A549 (cell line): ENCODE measurements around the gene HSPBAP1. TPM values are rescaled to one million over a fixed set of nuclear protein-coding genes. Genes with fewer than 3 reads are reported as not detected.

Experiments
- ATAC-seq, 2 experiments: fragments of 200-7000 bp in 1 of 2; fragments of >200 bp in 1 of 2; cut with Nextera tagmentation in 1 of 2; cut with Tn5 transposase in 1 of 2; 3 replicates each; pipeline versions ENCODE4 v1.8.0 to v1.9.1; 2018 to 2020; ENCODE audit warnings: mild to moderate bottlenecking in 1 of 2, moderate library complexity in 1 of 2
- CTCF ChIA-PET: fragments of 300-600 bp; sonication (Branson Sonifier 250); formaldehyde crosslinking; extraction: SDS; loops from one replicate; lab custom pipeline; 2021; ENCODE audit warnings: antibody characterized with exemption, inconsistent platforms; lab: Yijun Ruan, JAX
- POLR2A ChIA-PET: fragments of 350-600 bp; formaldehyde crosslinking; extraction: SDS; loops from one replicate; lab custom pipeline; 2021; ENCODE audit warnings: antibody characterized with exemption, inconsistent platforms; lab: Yijun Ruan, JAX
- DNase-seq, 2 experiments: peaks; one replicate each; pipeline versions ENCODE4 v3.0.0 to v3.0.0-alpha.2; 2011 to 2016; ENCODE audit warnings: low read depth in 1 of 2, low spot score in 1 of 2
- FAIRE-seq: peaks from 2 replicates; lab custom pipeline; 2011; peaks lifted over from hg19 to GRCh38; lab: Jason Lieb, UNC
- H3K27ac ChIP-seq, 2 experiments: fragments of >200 bp; sonication (Bioruptor Twin); formaldehyde crosslinking; 3 replicates each; pipeline ENCODE4 v1.5.1; 2016 to 2017
- H3K4me1 ChIP-seq: fragments of >200 bp; sonication (Bioruptor Twin); formaldehyde crosslinking; 3 replicates; pipeline ENCODE4 v1.6.1; 2016
- H3K4me2 ChIP-seq: fragments of >200 bp; sonication (Bioruptor Twin); formaldehyde crosslinking; 3 replicates; pipeline ENCODE4 v1.6.1; 2016
- H3K4me3 ChIP-seq: fragments of >200 bp; sonication (Bioruptor Twin); formaldehyde crosslinking; 3 replicates; pipeline ENCODE4 v1.5.1; 2016
- H3K9me3 ChIP-seq: fragments of >200 bp; sonication (Bioruptor Twin); formaldehyde crosslinking; 3 replicates; pipeline ENCODE4 v1.6.1; 2016
- ATOH8 ChIP-seq: fragments of 250-450 bp; sonication (Bioruptor Pico); IDR thresholded peaks from 2 replicates; pipeline ENCODE4 v1.5.0; 2020; ENCODE audit warnings: low read depth, mild to moderate bottlenecking, moderate library complexity
- BHLHE40 ChIP-seq: IDR thresholded peaks from 2 replicates; pipeline ENCODE4 v1.6.1; 2012; ENCODE audit warnings: low read depth, low read length, inconsistent platforms
- CBX8 ChIP-seq: fragments of 200-600 bp; sonication (generic); IDR thresholded peaks from 2 replicates; pipeline ENCODE4 v1.6.1; 2016
- CEBPB ChIP-seq, 2 experiments: fragments of >200 bp in 1 of 2; sonication (Bioruptor Twin) in 1 of 2; formaldehyde crosslinking in 1 of 2; IDR thresholded peaks; 2 replicates each; pipeline ENCODE4 v1.6.1; 2012 to 2016
- EHF ChIP-seq: fragments of 250-450 bp; sonication (Bioruptor Pico); IDR thresholded peaks from 2 replicates; pipeline ENCODE4 v1.5.0; 2020; ENCODE audit warnings: mild to moderate bottlenecking
- EP300 ChIP-seq, 2 experiments: fragments of >200 bp; sonication (Bioruptor Twin); formaldehyde crosslinking; IDR thresholded peaks; 2 replicates in 1 of 2; 3 replicates in 1 of 2; pipeline ENCODE4 v1.6.1; 2016 to 2017
- FOXS1 ChIP-seq: fragments of 250-450 bp; sonication (Bioruptor Pico); IDR thresholded peaks from 2 replicates; pipeline ENCODE4 v1.5.0; 2020; ENCODE audit warnings: mild to moderate bottlenecking, moderate library complexity
- HDAC2 ChIP-seq: fragments of 200-600 bp; sonication (generic); IDR thresholded peaks from 2 replicates; pipeline ENCODE4 v1.6.1; 2016
- HEYL ChIP-seq: fragments of 250-450 bp; sonication (Bioruptor Pico); IDR thresholded peaks from 2 replicates; pipeline ENCODE4 v1.8.0; 2021; ENCODE audit warnings: mild to moderate bottlenecking, moderate library complexity
- HOXA7 ChIP-seq: fragments of 250-450 bp; sonication (Bioruptor Pico); IDR thresholded peaks from 2 replicates; pipeline ENCODE4 v1.5.0; 2020; ENCODE audit warnings: mild to moderate bottlenecking, moderate library complexity
- HOXB13 ChIP-seq: fragments of 250-450 bp; sonication (Bioruptor Pico); IDR thresholded peaks from 2 replicates; pipeline ENCODE4 v1.5.0; 2020; ENCODE audit warnings: low read depth, mild to moderate bottlenecking, moderate library complexity
- JUN ChIP-seq, 2 experiments: fragments of >200 bp; sonication (Bioruptor Twin); formaldehyde crosslinking; IDR thresholded peaks; 2 replicates in 1 of 2; 3 replicates in 1 of 2; pipeline ENCODE4 v1.6.1; 2016 to 2017
- KDM1A ChIP-seq: fragments of 200-600 bp; sonication (generic); IDR thresholded peaks from 2 replicates; pipeline ENCODE4 v1.6.1; 2016; ENCODE audit warnings: low read depth, mild to moderate bottlenecking
- KDM5A ChIP-seq: fragments of 200-600 bp; sonication (generic); IDR thresholded peaks from 2 replicates; pipeline ENCODE4 v1.6.1; 2016; ENCODE audit warnings: antibody characterized with exemption, mild to moderate bottlenecking
- MAFK ChIP-seq: fragments of 450-650 bp; IDR thresholded peaks from 2 replicates; pipeline ENCODE4 v1.6.1; 2014; ENCODE audit not compliant: partially characterized antibody
- MAZ ChIP-seq: fragments of 150-350 bp; IDR thresholded peaks from 2 replicates; pipeline ENCODE4 v1.6.1; 2014; ENCODE audit warnings: antibody characterized with exemption, low read depth, low read length, borderline replicate concordance
- PHF8 ChIP-seq: fragments of 200-600 bp; sonication (generic); IDR thresholded peaks from 2 replicates; pipeline ENCODE4 v1.6.1; 2016; ENCODE audit warnings: low read depth, mild to moderate bottlenecking, antibody characterized with exemption, moderate library complexity, borderline replicate concordance
- POLR2AphosphoS2 ChIP-seq: conservative IDR thresholded peaks from 2 replicates; pipeline ENCODE4 v1.6.1; 2012; ENCODE audit warnings: low read length, improper control_type of control experiment, inconsistent platforms
- RAD21 ChIP-seq, 2 experiments: fragments of >200 bp in 1 of 2; sonication (Bioruptor Twin) in 1 of 2; formaldehyde crosslinking in 1 of 2; IDR thresholded peaks in 1 of 2; conservative IDR thresholded peaks in 1 of 2; 2 replicates in 1 of 2; 3 replicates in 1 of 2; pipeline ENCODE4 v1.6.1; 2012 to 2018; ENCODE audit warnings: inconsistent platforms in 1 of 2
- RARB ChIP-seq: fragments of 250-450 bp; sonication (Bioruptor Pico); IDR thresholded peaks from 2 replicates; pipeline ENCODE4 v1.8.0; 2021; ENCODE audit warnings: mild to moderate bottlenecking, moderate library complexity
- RFX5 ChIP-seq: fragments of 450-650 bp; IDR thresholded peaks from 2 replicates; pipeline ENCODE4 v1.7.1; 2014; ENCODE audit warnings: antibody characterized with exemption, mild to moderate bottlenecking, moderate library complexity
- RNF2 ChIP-seq: fragments of 200-600 bp; sonication (generic); IDR thresholded peaks from 2 replicates; pipeline ENCODE4 v1.6.1; 2016; ENCODE audit warnings: low read depth, mild to moderate bottlenecking, antibody characterized with exemption, moderate library complexity, borderline replicate concordance
- SMC3 ChIP-seq: fragments of >200 bp; sonication (Bioruptor Twin); formaldehyde crosslinking; IDR thresholded peaks from 3 replicates; pipeline ENCODE4 v1.6.1; 2018; ENCODE audit warnings: inconsistent platforms
- TP53 ChIP-seq: fragments of 250-450 bp; sonication (Bioruptor Pico); IDR thresholded peaks from 2 replicates; pipeline ENCODE4 v1.5.0; 2021; ENCODE audit warnings: mild to moderate bottlenecking, moderate library complexity
- ZC3H11A ChIP-seq: fragments of 450-650 bp; IDR thresholded peaks from 2 replicates; pipeline ENCODE4 v1.6.1; 2014; ENCODE audit warnings: antibody characterized with exemption, mild to moderate bottlenecking
- ZNF302 ChIP-seq: fragments of 250-450 bp; sonication (Bioruptor Pico); IDR thresholded peaks from 2 replicates; pipeline ENCODE4 v1.9.0; 2021; ENCODE audit warnings: inconsistent platforms, mild to moderate bottlenecking, moderate library complexity
- WGBS: methylation state at CpG from one replicate; pipeline ENCODE4 v1.1.6; 2017; ENCODE audit errors: missing lambda C conversion rate; 5-methylcytosine and 5-hydroxymethylcytosine counted together
- polyA plus RNA-seq, 4 experiments: library from polyadenylated mRNA; depleted of rRNA in 3 of 4; stranded (reverse); fragments of >200 nt; fragmentation: RNase III in 1 of 4; extraction: RNeasy Plus Mini Kit Qiagen cat#74134 plus additional on column Dnase treatment in 1 of 4; gene quantifications; 2 replicates in 3 of 4; 3 replicates in 1 of 4; pipeline ENCODE4 v1.2.3, GENCODE V29; 2011 to 2017
- TF ChIP-seq, protein P1 (sequence below): fragments of 450-650 bp; IDR thresholded peaks from 2 replicates; pipeline ENCODE4 v1.6.1; 2014; ENCODE audit warnings: antibody characterized with exemption
- TF ChIP-seq, protein P2 (sequence below): fragments of 250-450 bp; sonication (Bioruptor Pico); IDR thresholded peaks from 2 replicates; pipeline ENCODE4 v1.5.0; 2021; ENCODE audit warnings: mild to moderate bottlenecking, moderate library complexity, borderline replicate concordance
- TF ChIP-seq, protein P3 (sequence below): IDR thresholded peaks from 2 replicates; pipeline ENCODE4 v1.6.1; 2012; ENCODE audit warnings: low read depth, borderline replicate concordance
- TF ChIP-seq, protein P4 (sequence below): fragments of 150-350 bp; IDR thresholded peaks from 2 replicates; pipeline ENCODE4 v1.6.1; 2014; ENCODE audit warnings: low read depth, mild to moderate bottlenecking, low read length

HSPBAP1 gene
- polyA plus RNA-seq, 2 of the 4 experiments (the other 2 are of a cell fraction), result 6.3 to 9.2 TPM

DNA sequence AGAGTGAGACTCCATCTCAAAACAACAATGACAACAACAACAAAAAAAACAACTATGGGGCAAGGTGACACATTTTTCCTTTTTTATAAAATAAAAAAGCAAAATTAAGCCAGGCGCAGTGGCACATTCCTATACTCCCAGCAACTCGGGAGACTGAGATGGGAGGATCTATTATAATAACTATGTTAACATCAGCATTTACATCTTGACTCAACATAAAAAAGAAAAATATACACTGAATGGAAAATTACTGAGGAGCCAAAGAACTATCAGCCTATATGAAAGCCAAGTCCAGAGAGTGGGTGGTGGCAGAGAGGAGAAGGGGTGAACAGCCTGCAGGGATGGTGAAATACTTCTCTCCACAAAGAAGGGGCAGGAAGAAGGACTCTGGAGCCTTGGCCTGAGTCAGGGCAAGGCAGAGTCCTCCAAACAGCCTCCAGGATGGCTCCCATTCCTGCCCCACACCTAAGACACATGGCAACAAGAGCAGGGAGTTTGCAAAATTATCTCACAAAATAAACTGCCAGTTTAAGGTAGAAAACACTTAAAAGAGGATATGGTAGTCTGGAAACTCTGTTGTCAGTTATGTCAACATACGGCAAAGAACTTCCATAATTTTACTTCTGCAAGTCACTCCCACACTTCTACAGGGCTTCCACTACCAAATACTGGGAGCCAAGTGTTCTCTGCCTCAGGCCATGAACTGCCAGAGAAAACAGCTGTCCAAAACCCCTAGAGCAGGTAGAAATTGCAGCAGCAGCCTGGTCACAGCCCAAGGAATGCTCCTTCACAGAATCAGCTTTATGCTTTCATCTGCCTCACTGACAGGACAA is 25.9 kb downstream of the HSPBAP1 start:
- Histone ChIP-seq H3K4me3 (no peak overlapping the region), H3K9me3 (no peaks in the 10 kb centered on the region), H3K4me2 (no peak overlapping the region), H3K4me1 (no peaks in the 10 kb centered on the region), H3K27ac (no peak overlapping the region)
- WGBS, result 94% methylated on average over 3 of the region's 3 CpGs
- POLR2A ChIA-PET, result no interaction called here
- ATAC-seq, result no peak
- FAIRE-seq, result no peak
- TF ChIP-seq RFX5 (no peak), HOXB13 (CRISPR knock-in tag) (no peak), CEBPB (IDR thresholded peaks at IDR 0.05) (no peak), ATOH8 (CRISPR knock-in tag) (no peak), MAZ (no peak), ZC3H11A (no peak), SMC3 (no peak), BHLHE40 (no peak), EP300 (IDR thresholded peaks at IDR 0.05) (no peak), RNF2 (no peak), HDAC2 (no peak), POLR2AphosphoS2 (no peak), HEYL (CRISPR knock-in tag) (no peak), RARB (CRISPR knock-in tag) (no peak), MAFK (no peak)
- TF ChIP-seq, protein P1, sequence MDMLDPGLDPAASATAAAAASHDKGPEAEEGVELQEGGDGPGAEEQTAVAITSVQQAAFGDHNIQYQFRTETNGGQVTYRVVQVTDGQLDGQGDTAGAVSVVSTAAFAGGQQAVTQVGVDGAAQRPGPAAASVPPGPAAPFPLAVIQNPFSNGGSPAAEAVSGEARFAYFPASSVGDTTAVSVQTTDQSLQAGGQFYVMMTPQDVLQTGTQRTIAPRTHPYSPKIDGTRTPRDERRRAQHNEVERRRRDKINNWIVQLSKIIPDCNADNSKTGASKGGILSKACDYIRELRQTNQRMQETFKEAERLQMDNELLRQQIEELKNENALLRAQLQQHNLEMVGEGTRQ, result no peak
- TF ChIP-seq, protein P2, sequence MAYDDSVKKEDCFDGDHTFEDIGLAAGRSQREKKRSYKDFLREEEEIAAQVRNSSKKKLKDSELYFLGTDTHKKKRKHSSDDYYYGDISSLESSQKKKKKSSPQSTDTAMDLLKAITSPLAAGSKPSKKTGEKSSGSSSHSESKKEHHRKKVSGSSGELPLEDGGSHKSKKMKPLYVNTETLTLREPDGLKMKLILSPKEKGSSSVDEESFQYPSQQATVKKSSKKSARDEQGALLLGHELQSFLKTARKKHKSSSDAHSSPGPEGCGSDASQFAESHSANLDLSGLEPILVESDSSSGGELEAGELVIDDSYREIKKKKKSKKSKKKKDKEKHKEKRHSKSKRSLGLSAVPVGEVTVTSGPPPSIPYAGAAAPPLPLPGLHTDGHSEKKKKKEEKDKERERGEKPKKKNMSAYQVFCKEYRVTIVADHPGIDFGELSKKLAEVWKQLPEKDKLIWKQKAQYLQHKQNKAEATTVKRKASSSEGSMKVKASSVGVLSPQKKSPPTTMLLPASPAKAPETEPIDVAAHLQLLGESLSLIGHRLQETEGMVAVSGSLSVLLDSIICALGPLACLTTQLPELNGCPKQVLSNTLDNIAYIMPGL (CRISPR knock-in tag), result no peak
- TF ChIP-seq, protein P3, sequence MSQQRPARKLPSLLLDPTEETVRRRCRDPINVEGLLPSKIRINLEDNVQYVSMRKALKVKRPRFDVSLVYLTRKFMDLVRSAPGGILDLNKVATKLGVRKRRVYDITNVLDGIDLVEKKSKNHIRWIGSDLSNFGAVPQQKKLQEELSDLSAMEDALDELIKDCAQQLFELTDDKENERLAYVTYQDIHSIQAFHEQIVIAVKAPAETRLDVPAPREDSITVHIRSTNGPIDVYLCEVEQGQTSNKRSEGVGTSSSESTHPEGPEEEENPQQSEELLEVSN, result no peak
- CTCF ChIA-PET, result interaction anchor here (1.7 kb wide), 1 partner anchor 64 kb away, joined by 4 read pairs; no protein-coding TSS in a partner anchor
- no peak for DNase-seq

DNA sequence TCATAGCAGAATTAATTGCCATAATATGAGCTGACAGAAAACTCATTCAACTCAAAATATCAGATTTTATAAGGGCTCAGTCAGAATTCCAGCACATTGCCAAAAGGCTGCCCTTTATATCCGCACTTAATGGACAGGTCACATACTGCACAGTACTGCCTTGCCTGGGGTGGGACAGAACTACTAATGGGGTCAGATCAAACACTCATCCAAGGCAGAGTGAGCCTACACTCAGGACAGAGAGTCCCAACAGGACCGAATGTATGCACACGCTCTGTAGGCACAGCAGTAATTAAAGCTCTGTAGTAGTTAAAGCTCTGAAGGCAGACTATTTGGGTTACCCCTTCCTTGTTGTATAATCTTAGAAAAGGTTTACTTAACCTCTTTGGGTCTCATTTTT is 27.2 kb downstream of the HSPBAP1 start:
- WGBS, result 91% methylated on average over 3 of the region's 3 CpGs
- POLR2A ChIA-PET, result no interaction called here
- CTCF ChIA-PET, result interaction anchor here (0.7 to 1.1 kb wide), 3 partner anchors 10 to 87 kb away, joined by 3 read pairs; no protein-coding TSS in a partner anchor
- Histone ChIP-seq H3K27ac (no peak overlapping the region), H3K9me3 (no peaks in the 10 kb centered on the region), H3K4me2 (no peak overlapping the region), H3K4me3 (no peak overlapping the region), H3K4me1 (no peaks in the 10 kb centered on the region)
- no peak for ATAC-seq
- TF ChIP-seq EHF (no peak), KDM5A (no peak), FOXS1 (CRISPR knock-in tag) (no peak), CBX8 (no peak), HEYL (CRISPR knock-in tag) (no peak), PHF8 (no peak), TP53 (CRISPR knock-in tag) (no peak), HOXA7 (CRISPR knock-in tag) (no peak), ZNF302 (CRISPR knock-in tag) (no peak), JUN (IDR thresholded peaks at IDR 0.05) (no peak), KDM1A (no peak), ZC3H11A (no peak), RNF2 (no peak), RAD21 (conservative IDR thresholded peaks at IDR 0.05 in 1 of 2, IDR thresholded peaks at IDR 0.05 in 1 of 2) (no peak)
- TF ChIP-seq, protein P1, result no peak
- TF ChIP-seq, protein P4, sequence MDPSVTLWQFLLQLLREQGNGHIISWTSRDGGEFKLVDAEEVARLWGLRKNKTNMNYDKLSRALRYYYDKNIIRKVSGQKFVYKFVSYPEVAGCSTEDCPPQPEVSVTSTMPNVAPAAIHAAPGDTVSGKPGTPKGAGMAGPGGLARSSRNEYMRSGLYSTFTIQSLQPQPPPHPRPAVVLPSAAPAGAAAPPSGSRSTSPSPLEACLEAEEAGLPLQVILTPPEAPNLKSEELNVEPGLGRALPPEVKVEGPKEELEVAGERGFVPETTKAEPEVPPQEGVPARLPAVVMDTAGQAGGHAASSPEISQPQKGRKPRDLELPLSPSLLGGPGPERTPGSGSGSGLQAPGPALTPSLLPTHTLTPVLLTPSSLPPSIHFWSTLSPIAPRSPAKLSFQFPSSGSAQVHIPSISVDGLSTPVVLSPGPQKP, result no peak
- TF ChIP-seq, protein P3, result no peak
- DNase-seq, result no peak
- no peak for FAIRE-seq
